Measurements from ENCODE around the gene TBL3. TPM values are rescaled to one million over a fixed set of nuclear protein-coding genes. Genes with fewer than 3 reads are reported as not detected.

TBL3 gene
- total and polyA plus RNA-seq, 2 donors (not counting 1 experiment from before 2014, with no cell fraction given) = 31.9 to 52.2 TPM

DNA sequence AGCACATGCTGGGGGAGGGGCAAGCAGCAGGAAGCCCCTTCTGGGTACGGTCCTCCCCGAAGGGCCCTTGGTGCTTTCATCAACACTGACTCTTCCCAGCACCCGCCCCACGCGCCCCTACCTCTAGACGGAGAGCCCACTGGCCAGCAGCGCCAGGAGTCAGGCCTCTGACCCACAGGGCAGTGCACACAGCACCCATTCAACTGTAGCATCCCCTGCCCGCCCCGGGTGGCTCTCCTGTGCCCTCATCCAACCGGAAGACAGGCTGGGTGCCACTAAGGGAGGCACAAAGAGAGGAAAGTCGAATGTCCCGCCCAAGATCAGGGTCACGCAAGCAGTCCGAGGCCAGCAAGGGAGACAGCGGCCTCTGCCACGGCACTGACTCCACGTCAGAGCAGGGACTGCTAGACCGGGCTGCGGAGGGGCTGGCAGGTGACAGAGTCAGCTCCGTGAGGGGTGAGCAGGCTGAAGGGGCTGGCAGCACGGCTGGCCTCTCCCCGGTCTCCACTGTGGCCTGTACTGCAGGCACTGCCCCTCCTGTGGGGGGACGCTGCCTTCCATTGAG is 38.7 kb upstream of the TBL3 start:
- no peak for DNase-seq
- POLR2A ChIA-PET = interaction anchor here (1.4 kb wide), 1 partner anchor 10 kb away, joined by 3 read pairs; the partner anchor contains the start of gene MSRB1
- intact Hi-C loops (cut with micrococcal nuclease) = no loop called here
- no peak for TF ChIP-seq EZH2 (IDR thresholded peaks at IDR 0.05; ENCODE audit: borderline replicate concordance, insufficient read depth, low read depth, low read length, poor library complexity, severe bottlenecking)
- TF ChIP-seq CTCF (IDR thresholded peaks at IDR 0.05) = no peak
- H3K79me2 ChIP-seq (ENCODE audit: control insufficient read depth, insufficient read depth, low read length) = no peaks in the 10 kb centered on the region
- 85% methylated on average over 23 of the region's 23 CpGs for WGBS (ENCODE audit: insufficient coverage)
- H3K27ac ChIP-seq (ENCODE audit: low read length in 2 of 2) = no peak overlapping the region
- no peak overlapping the region for H3K4me2 ChIP-seq (replicated peaks; ENCODE audit: low read depth, low read length, poor library complexity, severe bottlenecking)
- no peak overlapping the region for H2AFZ ChIP-seq (ENCODE audit: insufficient read depth, low read depth, low read length, poor library complexity, severe bottlenecking)
- Mint-ChIP-seq H3K4me1 (peaks cover 2% of the 10 kb centered on the region), H3K9me3 (ENCODE audit: insufficient read depth) (no peaks in the 10 kb centered on the region), H3K4me3 (no peak overlapping the region), H3K27me3 (no peaks in the 10 kb centered on the region), H3K27ac (no peak overlapping the region)
- peaks cover 0 to 4% (median 0%) of the 10 kb centered on the region in 3 donors for H3K9me3 ChIP-seq (ENCODE audit: control extremely low read depth in 1 of 3, control insufficient read depth in 2 of 3, insufficient read depth in 1 of 3, low read length in 2 of 3)
- H3K9ac ChIP-seq (ENCODE audit: low read length) = no peak overlapping the region
- no peak for ATAC-seq (ENCODE audit: low read depth)
- H3K36me3 ChIP-seq (replicated peaks in 1 of 2; ENCODE audit: control extremely low read depth in 1 of 2, control insufficient read depth in 1 of 2, extremely low read depth in 1 of 2, insufficient read depth in 2 of 2, low read length in 1 of 2) = peaks cover 0 to 5% of the 10 kb centered on the region in 2 experiments
- H3K4me1 ChIP-seq (ENCODE audit: control insufficient read depth in 2 of 2, insufficient read depth in 2 of 2, low read length in 2 of 2) = peaks cover 4 to 10% of the 10 kb centered on the region in 2 donors
- no peak overlapping the region for H3K4me3 ChIP-seq (ENCODE audit: control extremely low read depth in 1 of 5, extremely low read depth in 1 of 5, insufficient read depth in 1 of 5, low read depth in 2 of 5, low read length in 4 of 5)
- H4K20me1 ChIP-seq (ENCODE audit: control insufficient read depth, insufficient read depth, low read length, poor library complexity, severe bottlenecking) = no peaks in the 10 kb centered on the region
- peaks cover 0 to 4% (median 0%) of the 10 kb centered on the region in 4 experiments for H3K27me3 ChIP-seq (replicated peaks in 1 of 4; ENCODE audit: control extremely low read depth in 1 of 4, control insufficient read depth in 3 of 4, insufficient read depth in 4 of 4, low read length in 3 of 4)
- CTCF ChIA-PET = interaction anchor here (1.1 kb wide), 1 partner anchor 9 kb away, joined by 3 read pairs; no protein-coding TSS in a partner anchor

DNA sequence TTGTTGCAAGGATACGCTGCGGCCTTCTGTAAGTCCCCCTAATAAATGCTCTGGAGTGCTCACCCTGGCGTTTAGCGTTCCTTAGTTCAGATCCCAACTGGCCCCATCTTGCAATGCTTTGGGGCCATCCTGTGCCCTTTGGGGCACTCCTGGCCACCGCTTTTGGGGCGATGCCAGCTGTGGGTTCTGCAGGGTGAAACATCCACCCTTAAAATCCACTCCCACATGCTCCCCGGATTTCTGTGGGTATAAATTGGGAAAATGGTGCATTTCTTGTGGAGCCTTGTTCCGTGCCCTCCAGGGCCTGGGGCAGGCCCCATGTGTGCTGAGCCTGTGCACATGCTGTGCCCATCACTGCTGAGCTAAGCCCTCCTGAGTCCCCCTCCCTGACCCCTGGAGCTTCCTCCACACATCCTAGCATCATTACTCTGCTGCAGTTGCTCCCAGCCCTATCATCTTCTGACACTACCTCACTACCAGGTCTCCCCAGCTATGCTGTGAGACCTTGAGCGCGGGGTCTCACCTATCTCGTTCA is 34.8 kb upstream of the TBL3 start:
- Histone ChIP-seq H3K27me3 (replicated peaks in 1 of 4; ENCODE audit: control extremely low read depth in 1 of 4, control insufficient read depth in 3 of 4, insufficient read depth in 4 of 4, low read length in 3 of 4) (peaks cover 0 to 3% (median 0%) of the 10 kb centered on the region in 4 experiments), H3K4me2 (replicated peaks; ENCODE audit: low read depth, low read length, poor library complexity, severe bottlenecking) (no peak overlapping the region), H3K4me3 (ENCODE audit: control extremely low read depth in 1 of 5, extremely low read depth in 1 of 5, insufficient read depth in 1 of 5, low read depth in 2 of 5, low read length in 4 of 5) (no peak overlapping the region), H3K9me3 (ENCODE audit: control extremely low read depth in 1 of 3, control insufficient read depth in 2 of 3, insufficient read depth in 1 of 3, low read length in 2 of 3) (no peaks in the 10 kb centered on the region), H2AFZ (ENCODE audit: insufficient read depth, low read depth, low read length, poor library complexity, severe bottlenecking) (no peak overlapping the region), H4K20me1 (ENCODE audit: control insufficient read depth, insufficient read depth, low read length, poor library complexity, severe bottlenecking) (no peaks in the 10 kb centered on the region), H3K27ac (ENCODE audit: low read length in 2 of 2) (no peak overlapping the region), H3K79me2 (ENCODE audit: control insufficient read depth, insufficient read depth, low read length) (no peaks in the 10 kb centered on the region), H3K36me3 (replicated peaks in 1 of 2; ENCODE audit: control extremely low read depth in 1 of 2, control insufficient read depth in 1 of 2, extremely low read depth in 1 of 2, insufficient read depth in 2 of 2, low read length in 1 of 2) (peaks cover 0 to 12% of the 10 kb centered on the region in 2 experiments), H3K9ac (ENCODE audit: low read length) (no peak overlapping the region), H3K4me1 (ENCODE audit: control insufficient read depth in 2 of 2, insufficient read depth in 2 of 2, low read length in 2 of 2) (peaks cover 5% of the 10 kb centered on the region in 2 donors)
- Mint-ChIP-seq H3K9me3 (ENCODE audit: insufficient read depth) (no peaks in the 10 kb centered on the region), H3K4me1 (peaks cover 8% of the 10 kb centered on the region), H3K27ac (no peak overlapping the region), H3K4me3 (no peak overlapping the region), H3K27me3 (no peaks in the 10 kb centered on the region)
- DNase-seq (no peak), ATAC-seq (ENCODE audit: low read depth) (no peak)
- CTCF ChIA-PET = no interaction called here
- POLR2A ChIA-PET = no interaction called here
- intact Hi-C loops (cut with micrococcal nuclease) = no loop called here
- TF ChIP-seq CTCF (IDR thresholded peaks at IDR 0.05) (no peak), EZH2 (IDR thresholded peaks at IDR 0.05; ENCODE audit: borderline replicate concordance, insufficient read depth, low read depth, low read length, poor library complexity, severe bottlenecking) (no peak)
- 95% methylated on average over 6 of the region's 11 CpGs for WGBS (ENCODE audit: insufficient coverage)
